ENCODE data around the gene GNAS-AS1. TPM values are rescaled to one million over a fixed set of nuclear protein-coding genes. Genes with fewer than 3 reads are reported as not detected.
A peak's percentile ranks its signal among the peaks of the same experiment; 100 is the strongest.

GNAS-AS1 gene
- total and polyA plus RNA-seq, 2 of the 8 experiments (the other 6 are each of a cell fraction or from before 2014, with no cell fraction given), result 4.7 to 13.7 TPM

- H3K18ac ChIP-seq (ENCODE audit: extremely low read depth, low read length), result no peak overlapping the region
- H3K9me3 ChIP-seq (ENCODE audit: insufficient read depth in 2 of 2, low read depth in 1 of 2, low read length in 1 of 2), result no peaks in the 10 kb centered on the region
- no peak overlapping the region for H2BK120ac ChIP-seq (replicated peaks; ENCODE audit: low read depth, low read length)
- no peak overlapping the region for H3K4me3 ChIP-seq (ENCODE audit: extremely low read depth in 1 of 4, insufficient read depth in 2 of 4, low read depth in 3 of 4, low read length in 4 of 4)
- DNase-seq (ENCODE audit: low read depth in 1 of 2, low spot score in 2 of 2) (no peak), FAIRE-seq (no peak)
- no peak overlapping the region for H2BK5ac ChIP-seq (ENCODE audit: low read depth, low read length)
- H3K27me3 ChIP-seq (replicated peaks in 1 of 4; ENCODE audit: control insufficient read depth in 3 of 4, extremely low read depth in 1 of 4, insufficient read depth in 3 of 4, low read length in 3 of 4), result no peaks in the 10 kb centered on the region
- H3K56ac ChIP-seq (replicated peaks; ENCODE audit: insufficient read length, low read depth, low read length), result no peak overlapping the region
- no peak overlapping the region for H4K91ac ChIP-seq (replicated peaks; ENCODE audit: insufficient read length, low read length)
- no peak overlapping the region for H4K8ac ChIP-seq (ENCODE audit: extremely low read depth, insufficient read depth, low read length)
- TF ChIP-seq CTCF (IDR thresholded peaks at IDR 0.05; ENCODE audit: control extremely low read depth in 1 of 3, insufficient read depth in 1 of 3, low read depth in 1 of 3, low read length in 3 of 3), result peak in 2 of 3 experiments; percentile 12 to 19; a peak in 2 of 4 replicates
- TF ChIP-seq RAD21 (IDR thresholded peaks at IDR 0.05 in 1 of 2, conservative IDR thresholded peaks at IDR 0.05 in 1 of 2; ENCODE audit: low read depth in 2 of 2, low read length in 2 of 2), result peak; percentile 61 to 67
- no peak for TF ChIP-seq SIX5 (IDR thresholded peaks at IDR 0.05; ENCODE audit: low read depth, low read length)
- no peak overlapping the region for H3K23ac ChIP-seq (ENCODE audit: insufficient read length)
- POLR2A ChIA-PET (ENCODE audit: partially characterized antibody), result interaction anchor here (1.1 to 2.1 kb wide), 4 partner anchors 12 to 25 kb away, joined by 3 to 7 read pairs (median 3); partner anchors contain the start of gene GNAS
- H2BK20ac ChIP-seq (ENCODE audit: low read length), result no peak overlapping the region
- no peak overlapping the region for H3K27ac ChIP-seq (ENCODE audit: low read depth, low read length)
- H4K5ac ChIP-seq (ENCODE audit: insufficient read length, low read depth, low read length), result no peak overlapping the region
- H2AFZ ChIP-seq (ENCODE audit: low read length), result no peak overlapping the region
- H3K36me3 ChIP-seq (ENCODE audit: control insufficient read depth in 2 of 4, insufficient read depth in 4 of 4, low read length in 3 of 4), result no peaks in the 10 kb centered on the region
- no peaks in the 10 kb centered on the region for H3K79me2 ChIP-seq (ENCODE audit: control insufficient read depth in 1 of 2, insufficient read depth in 2 of 2, low read length in 2 of 2)
- no peaks in the 10 kb centered on the region for H4K20me1 ChIP-seq (replicated peaks in 1 of 2; ENCODE audit: control insufficient read depth in 1 of 2, insufficient read depth in 2 of 2, low read length in 2 of 2)
- H2AK5ac ChIP-seq (ENCODE audit: low read depth, low read length), result no peak overlapping the region
- H3K4me1 ChIP-seq (replicated peaks in 1 of 4; ENCODE audit: control insufficient read depth in 3 of 4, insufficient read depth in 4 of 4, low read length in 3 of 4), result no peaks in the 10 kb centered on the region
- no peak overlapping the region for H3K9ac ChIP-seq (replicated peaks in 1 of 4; ENCODE audit: extremely low read depth in 1 of 4, low read depth in 3 of 4, low read length in 3 of 4)
- no peak overlapping the region for H3K14ac ChIP-seq (ENCODE audit: insufficient read length)
- H3K79me1 ChIP-seq (ENCODE audit: low read depth, low read length), result no peaks in the 10 kb centered on the region; the same call in 1 of the 2 replicates
- CTCF ChIA-PET (ENCODE audit: partially characterized antibody), result interaction anchor here (0.6 to 2.0 kb wide), 10 partner anchors 11 to 383 kb away, joined by 3 to 7 read pairs (median 4); partner anchors contain the start of gene GNAS
- no peak overlapping the region for H2BK15ac ChIP-seq (ENCODE audit: low read length)
- no peak overlapping the region for H3K4ac ChIP-seq (replicated peaks; ENCODE audit: insufficient read length, low read depth, low read length)
- H2BK12ac ChIP-seq (ENCODE audit: low read depth, low read length), result no peak overlapping the region
- no peak overlapping the region for H3K4me2 ChIP-seq (ENCODE audit: insufficient read depth in 1 of 2, low read depth in 2 of 2, low read length in 2 of 2)
- H3K23me2 ChIP-seq (ENCODE audit: low read depth, low read length), result no peaks in the 10 kb centered on the region
- 81% methylated on average over 2 of the region's 2 CpGs; no CpG with 5 or more reads in 1 of the 2 experiments for WGBS, 2 experiments (ENCODE audit: extremely low coverage in 1 of 2, insufficient coverage in 1 of 2, insufficient read length in 1 of 2, insufficient replicate concordance in 2 of 2, low coverage in 1 of 2, low lambda C conversion rate in 2 of 2, missing lambda C conversion rate in 1 of 2)
These were observed 13.6 kb upstream of the GNAS-AS1 start for GRCh38 chr20:58864346-58864745.
